Transverse colon (tissue), 4 donors: ENCODE data around the gene HSPA6. TPM values are rescaled to one million over a fixed set of nuclear protein-coding genes. Genes with fewer than 3 reads are reported as not detected.
"Not testable (repeated sequence)": the region's sequence is repeated elsewhere in the genome, so short reads cannot be mapped to it uniquely, and the experiment has no call there.

Experiments used
- DNase-seq: peaks from one replicate; pipeline ENCODE4 v3.0.0-alpha.2; 2019
- H3K27ac ChIP-seq, 4 donors: fragments of 200-600 bp; sonication (generic); 2 replicates each; pipeline ENCODE4 v1.5.1; 2016 to 2018; ENCODE audit warnings: inconsistent platforms in 4 of 4
- H3K27me3 ChIP-seq: fragments of 200-600 bp; sonication (generic); 2 replicates; pipeline ENCODE4 v1.5.1; 2017; ENCODE audit warnings: inconsistent platforms
- H3K36me3 ChIP-seq, 4 donors: fragments of 200-600 bp; sonication (generic); 2 replicates each; pipeline ENCODE4 v1.5.1; 2017 to 2019; ENCODE audit warnings: inconsistent platforms in 4 of 4
- H3K4me1 ChIP-seq, 4 donors: fragments of 200-600 bp; sonication (generic); 2 replicates each; pipeline ENCODE4 v1.5.1; 2017 to 2020; ENCODE audit warnings: inconsistent platforms in 4 of 4
- H3K4me3 ChIP-seq, 4 donors: fragments of 200-600 bp; sonication (generic); 1 replicate in 1 of 4; 2 replicates in 3 of 4; pipeline versions ENCODE4 v1.5.1 to v1.6.1; 2017 to 2019; ENCODE audit warnings: inconsistent platforms in 4 of 4
- H3K9me3 ChIP-seq, 2 donors: fragments of 200-600 bp; sonication (generic); 2 replicates each; pipeline ENCODE4 v1.5.1; 2017 to 2019; ENCODE audit warnings: inconsistent platforms in 2 of 2
- POLR2A ChIP-seq: fragments of 450-650 bp; IDR thresholded peaks from one replicate; pipeline ENCODE4 v1.6.1; 2016; ENCODE audit warnings: antibody characterized with exemption, mild to moderate bottlenecking, moderate library complexity
- WGBS, 2 donors: methylation state at CpG; one replicate each; pipeline ENCODE4 v1.1.5; 2018; ENCODE audit warnings: low coverage in 1 of 2; 5-methylcytosine and 5-hydroxymethylcytosine counted together
- in situ Hi-C, 4 donors: fragments of 200-750 bp; cut with MboI; loops; one replicate each; pipeline versions ENCODE4 v1.15.0 to v1.15.1; 2017; ENCODE audit warnings: low sequenced_read_pairs in 3 of 4, low pct_ligation_motif_present in 1 of 4, low pct_unique_long_range_greater_than_20kb in 1 of 4
- intact Hi-C: fragments of 100-400 bp; cut with DNase I; formaldehyde crosslinking; loops from one replicate; pipeline ENCODE4 v1.15.1; 2023; ENCODE audit warnings: low total_unique reads
- total RNA-seq, 4 donors: library from RNA; depleted of rRNA; stranded (reverse); fragments of >200 nt; gene quantifications; one replicate each; pipeline ENCODE4 v1.1.0, GENCODE V29; 2016
- TF ChIP-seq, protein P1 (sequence below), 5 experiments: fragments of 200-600 bp in 3 of 5; fragments of 450-650 bp in 2 of 5; sonication (generic) in 3 of 5; IDR thresholded peaks; 1 replicate in 2 of 5; 2 replicates in 3 of 5; pipeline ENCODE4 v1.5.1; 2016 to 2017; ENCODE audit warnings: antibody characterized with exemption in 5 of 5, inconsistent platforms in 3 of 5, mild to moderate bottlenecking in 2 of 5, moderate library complexity in 1 of 5

Gene HSPA6
- total RNA-seq, 4 donors from 2014 or later, result 0.82 to 2.2 (median 1.6) TPM; not detected in 1

- DNase-seq, intact Hi-C loops, H3K27me3 ChIP-seq, H3K36me3 ChIP-seq, H3K9me3 ChIP-seq, in situ Hi-C loops, H3K4me1 ChIP-seq: not testable (repeated sequence)
- H3K27ac ChIP-seq, result peak overlapping the region in 1 of 4 donors; percentile 65
- 71% methylated on average over 18 of the region's 23 CpGs; no CpG with 5 or more reads in 1 of the 2 donors for WGBS, 2 donors
- peak overlapping the region in 2 of 4 donors; percentile 34 to 67 for H3K4me3 ChIP-seq
Measured at GRCh38 chr1:161525321-161525720, 981 bp downstream of the HSPA6 start.

DNA sequence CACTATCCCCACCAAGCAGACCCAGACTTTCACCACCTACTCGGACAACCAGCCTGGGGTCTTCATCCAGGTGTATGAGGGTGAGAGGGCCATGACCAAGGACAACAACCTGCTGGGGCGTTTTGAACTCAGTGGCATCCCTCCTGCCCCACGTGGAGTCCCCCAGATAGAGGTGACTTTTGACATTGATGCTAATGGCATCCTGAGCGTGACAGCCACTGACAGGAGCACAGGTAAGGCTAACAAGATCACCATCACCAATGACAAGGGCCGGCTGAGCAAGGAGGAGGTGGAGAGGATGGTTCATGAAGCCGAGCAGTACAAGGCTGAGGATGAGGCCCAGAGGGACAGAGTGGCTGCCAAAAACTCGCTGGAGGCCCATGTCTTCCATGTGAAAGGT is 1.6 kb downstream of the HSPA6 start:
- H3K4me3 ChIP-seq, DNase-seq, H3K4me1 ChIP-seq, intact Hi-C loops, H3K36me3 ChIP-seq, H3K9me3 ChIP-seq, H3K27me3 ChIP-seq, H3K27ac ChIP-seq, in situ Hi-C loops: not testable (repeated sequence)
- 80% methylated on average over 6 of the region's 7 CpGs; no CpG with 5 or more reads in 1 of the 2 donors for WGBS, 2 donors

DNA sequence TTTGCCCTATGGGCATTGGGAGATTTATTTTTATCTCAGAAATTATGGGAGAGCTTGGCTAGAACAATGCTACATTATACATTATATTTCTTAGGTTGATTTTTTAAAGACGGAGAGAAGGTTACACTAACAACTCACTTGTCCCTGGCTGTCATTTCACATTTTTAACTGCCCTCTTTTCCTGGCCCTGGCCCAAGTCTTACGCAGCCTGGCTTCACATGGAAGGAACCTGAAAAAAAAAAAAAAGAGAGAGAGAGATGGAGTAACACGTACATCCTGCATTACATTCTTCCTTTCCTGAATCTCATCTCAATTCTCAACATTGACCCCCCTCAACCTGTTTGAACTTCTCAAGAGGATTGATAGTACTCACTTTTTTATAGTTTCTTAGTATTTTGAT is 4.2 kb downstream of the HSPA6 start:
- Histone ChIP-seq H3K27me3 (peaks cover 15% of the 10 kb centered on the region), H3K4me1 (peaks cover 0 to 28% (median 14%) of the 10 kb centered on the region in 4 donors)
- intact Hi-C loops, in situ Hi-C loops, H3K27ac ChIP-seq, H3K4me3 ChIP-seq, H3K36me3 ChIP-seq, H3K9me3 ChIP-seq: not testable (repeated sequence)
- peak; percentile 54 for DNase-seq
- WGBS, 2 donors, result 29 to 46% methylated on average over 3 of the region's 3 CpGs

GRCh38 chr1:161529463-161530104 is 5.2 kb downstream of the HSPA6 start:
- H3K36me3 ChIP-seq, DNase-seq, H3K9me3 ChIP-seq, intact Hi-C loops, in situ Hi-C loops: not testable (repeated sequence)
- H3K27ac ChIP-seq, result peak overlapping the region; percentile 87 to 95 (median 90)
- H3K4me3 ChIP-seq, result peak overlapping the region in 1 of 4 donors; percentile 87
- peaks cover 0 to 28% (median 14%) of the 10 kb centered on the region in 4 donors for H3K4me1 ChIP-seq
- WGBS, 2 donors, result 5 to 49% methylated on average over 4 to 19 of the region's 19 CpGs
- peaks cover 15% of the 10 kb centered on the region for H3K27me3 ChIP-seq

GRCh38 chr1:161530158-161530557 is 5.8 kb downstream of the HSPA6 start:
- Histone ChIP-seq H3K4me3 (peak overlapping the region in 3 of 4 donors; percentile 53 to 87 (median 75)), H3K4me1 (peaks cover 0 to 25% (median 14%) of the 10 kb centered on the region in 4 donors), H3K27ac (peak overlapping the region; percentile 87 to 95 (median 90)), H3K27me3 (peaks cover 15% of the 10 kb centered on the region)
- H3K9me3 ChIP-seq, in situ Hi-C loops, intact Hi-C loops, H3K36me3 ChIP-seq: not testable (repeated sequence)
- WGBS, 2 donors, result 0% methylated on average over 11 to 13 of the region's 13 CpGs
- peak; percentile 67 for DNase-seq
- TF ChIP-seq, protein P1, sequence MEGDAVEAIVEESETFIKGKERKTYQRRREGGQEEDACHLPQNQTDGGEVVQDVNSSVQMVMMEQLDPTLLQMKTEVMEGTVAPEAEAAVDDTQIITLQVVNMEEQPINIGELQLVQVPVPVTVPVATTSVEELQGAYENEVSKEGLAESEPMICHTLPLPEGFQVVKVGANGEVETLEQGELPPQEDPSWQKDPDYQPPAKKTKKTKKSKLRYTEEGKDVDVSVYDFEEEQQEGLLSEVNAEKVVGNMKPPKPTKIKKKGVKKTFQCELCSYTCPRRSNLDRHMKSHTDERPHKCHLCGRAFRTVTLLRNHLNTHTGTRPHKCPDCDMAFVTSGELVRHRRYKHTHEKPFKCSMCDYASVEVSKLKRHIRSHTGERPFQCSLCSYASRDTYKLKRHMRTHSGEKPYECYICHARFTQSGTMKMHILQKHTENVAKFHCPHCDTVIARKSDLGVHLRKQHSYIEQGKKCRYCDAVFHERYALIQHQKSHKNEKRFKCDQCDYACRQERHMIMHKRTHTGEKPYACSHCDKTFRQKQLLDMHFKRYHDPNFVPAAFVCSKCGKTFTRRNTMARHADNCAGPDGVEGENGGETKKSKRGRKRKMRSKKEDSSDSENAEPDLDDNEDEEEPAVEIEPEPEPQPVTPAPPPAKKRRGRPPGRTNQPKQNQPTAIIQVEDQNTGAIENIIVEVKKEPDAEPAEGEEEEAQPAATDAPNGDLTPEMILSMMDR (IDR thresholded peaks at IDR 0.05), result peak in 1 of 5 experiments; percentile 12

DNA sequence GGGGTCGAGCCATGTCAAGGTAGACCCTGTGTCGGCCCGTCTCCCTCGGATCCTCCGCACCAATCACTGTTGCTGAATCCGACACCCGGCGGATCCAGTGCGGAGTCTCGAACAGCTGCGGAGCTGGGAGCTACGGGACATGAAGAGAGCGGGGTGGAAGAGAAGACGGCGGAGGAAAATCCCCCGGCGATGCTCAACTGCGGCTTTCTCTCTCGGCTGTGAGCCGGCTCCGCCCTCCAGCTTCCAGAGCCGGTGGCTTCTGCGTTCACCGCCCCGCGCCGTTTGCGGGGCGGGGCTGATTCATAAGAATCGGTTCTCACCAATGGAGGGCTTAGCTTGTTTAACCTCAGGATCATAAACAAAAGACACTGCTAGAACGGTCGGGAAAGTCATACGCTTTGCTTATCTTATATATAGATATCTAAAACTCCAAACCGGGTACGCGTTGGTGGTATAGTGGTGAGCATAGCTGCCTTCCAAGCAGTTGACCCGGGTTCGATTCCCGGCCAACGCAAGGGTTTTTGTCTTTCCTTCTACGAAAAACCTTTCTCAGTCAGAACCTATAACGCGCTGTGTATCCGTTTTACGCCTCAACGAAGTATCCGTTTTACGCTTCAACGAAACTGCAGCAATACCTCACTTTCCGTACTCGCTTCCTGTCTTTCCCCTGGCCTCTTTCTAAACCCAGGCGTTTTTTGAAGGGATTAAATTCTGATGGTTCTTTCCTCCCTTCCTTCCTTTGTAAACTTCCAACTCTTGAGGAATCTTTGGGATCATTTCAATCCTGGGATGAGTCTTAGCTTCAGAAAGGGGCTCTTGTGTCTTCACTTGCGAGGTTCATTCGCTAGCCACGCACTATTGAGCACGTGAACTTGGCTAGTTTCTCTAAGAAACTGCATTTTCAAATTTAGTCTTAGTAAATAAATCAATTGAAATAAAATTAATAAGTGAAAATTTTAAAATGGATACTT is 6.6 kb downstream of the HSPA6 start:
- H3K9me3 ChIP-seq, in situ Hi-C loops, intact Hi-C loops, H3K36me3 ChIP-seq: not testable (repeated sequence)
- peak; percentile 21 for TF ChIP-seq POLR2A
- WGBS, 2 donors, result 2 to 7% methylated on average over 13 to 50 of the region's 56 CpGs
- peak overlapping the region; percentile 87 to 95 (median 90) for H3K27ac ChIP-seq
- H3K27me3 ChIP-seq, result peaks cover 15% of the 10 kb centered on the region
- DNase-seq, result peak; percentile 86
- peak overlapping the region; percentile 53 to 87 (median 78) for H3K4me3 ChIP-seq
- H3K4me1 ChIP-seq, result peaks cover 0 to 23% (median 14%) of the 10 kb centered on the region in 4 donors
